Measurements from ENCODE around the gene SMAD4. TPM values are rescaled to one million over a fixed set of nuclear protein-coding genes. Genes with fewer than 3 reads are reported as not detected.

Gene SMAD4
- total RNA-seq, 4 donors from 2014 or later = 163 to 305 (median 250) TPM

Other genes starting within 250 kb of the SMAD4 start
- 10 to 100 TPM in 3 of 4 donors, 1 to 10 TPM in 1; 3.9 to 13.3 (median 11.2) TPM for gene MRO, start 210.2 kb upstream of the SMAD4 start, total RNA-seq
- gene ME2, start 151.1 kb upstream of the SMAD4 start, total RNA-seq = 10 to 100 TPM; 31.9 to 51.5 (median 46.4) TPM
- gene ELAC1, start 62.2 kb upstream of the SMAD4 start, total RNA-seq = 10 to 100 TPM in 3 of 4 donors, 1 to 10 TPM in 1; 9.3 to 23.5 (median 16.3) TPM
- 10 to 100 TPM; 30.6 to 44.7 (median 33.2) TPM for gene MEX3C, start 167.5 kb downstream of the SMAD4 start, total RNA-seq